Gastrocnemius medialis (tissue), 4 donors: ENCODE measurements around the gene KATNBL1. TPM values are rescaled to one million over a fixed set of nuclear protein-coding genes. Genes with fewer than 3 reads are reported as not detected.

Experiments
- ATAC-seq, 2 donors: fragments of 150-250 bp; one replicate each; pipeline ENCODE4 v1.9.1; 2016
- DNase-seq, 2 donors: peaks; one replicate each; pipeline ENCODE4 v3.0.0-alpha.2; 2019
- H3K27ac ChIP-seq, 4 donors: fragments of 200-600 bp; sonication (generic); 1 replicate in 1 of 4; 2 replicates in 3 of 4; pipeline ENCODE4 v1.5.1; 2016 to 2018; ENCODE audit warnings: mild to moderate bottlenecking in 2 of 4, moderate library complexity in 1 of 4
- H3K27me3 ChIP-seq, 3 donors: fragments of 200-600 bp; sonication (generic) in 2 of 3; 1 replicate in 1 of 3; 2 replicates in 2 of 3; pipeline versions ENCODE4 v1.5.1 to v1.6.0; 2016 to 2019; ENCODE audit warnings: mild to moderate bottlenecking in 1 of 3, moderate library complexity in 1 of 3
- H3K36me3 ChIP-seq, 2 donors: fragments of 200-600 bp; sonication (generic) in 1 of 2; one replicate each; pipeline ENCODE4 v1.5.1; 2017 to 2018
- H3K4me1 ChIP-seq, 2 donors: fragments of 200-600 bp; sonication (generic) in 1 of 2; one replicate each; pipeline ENCODE4 v1.5.1; 2016 to 2017; ENCODE audit warnings: mild to moderate bottlenecking in 2 of 2
- H3K4me3 ChIP-seq, 4 donors: fragments of 200-600 bp; sonication (generic) in 3 of 4; 1 replicate in 1 of 4; 2 replicates in 3 of 4; pipeline ENCODE4 v1.5.1; 2016 to 2019; ENCODE audit warnings: mild to moderate bottlenecking in 2 of 4
- H3K9me3 ChIP-seq, 3 donors: fragments of 200-600 bp; sonication (generic) in 2 of 3; 1 replicate in 1 of 3; 2 replicates in 2 of 3; pipeline ENCODE4 v1.5.1; 2016 to 2019
- POLR2A ChIP-seq, 2 donors: fragments of 450-650 bp; IDR thresholded peaks; one replicate each; pipeline ENCODE4 v1.6.1; 2017; ENCODE audit warnings: antibody characterized with exemption in 2 of 2, mild to moderate bottlenecking in 2 of 2, moderate library complexity in 2 of 2
- in situ Hi-C, 4 donors: fragments of 200-750 bp; cut with MboI; loops; one replicate each; pipeline versions ENCODE4 v1.15.0 to v1.8.0; 2017; ENCODE audit warnings: low sequenced_read_pairs in 4 of 4
- intact Hi-C: fragments of 100-400 bp; cut with DNase I; formaldehyde crosslinking; loops from one replicate; pipeline ENCODE4 v1.15.1; 2023; ENCODE audit warnings: low total_unique reads
- total RNA-seq, 4 donors: library from RNA; depleted of rRNA; stranded (reverse); fragments of >200 nt; gene quantifications; one replicate each; pipeline versions ENCODE4 v1.1.0 to v1.2.3, GENCODE V29; 2016
- TF ChIP-seq, protein P1 (sequence below), 5 experiments: fragments of 450-650 bp in 3 of 5; fragments of 200-600 bp in 2 of 5; sonication (generic) in 2 of 5; IDR thresholded peaks in 4 of 5; conservative IDR thresholded peaks in 1 of 5; 1 replicate in 4 of 5; 2 replicates in 1 of 5; pipeline ENCODE4 v1.5.1; 2016 to 2019; ENCODE audit warnings: antibody characterized with exemption in 5 of 5, mild to moderate bottlenecking in 3 of 5, moderate library complexity in 3 of 5

Gene KATNBL1
- total RNA-seq, 4 donors from 2014 or later = 9.2 to 24.9 (median 12.3) TPM

DNA sequence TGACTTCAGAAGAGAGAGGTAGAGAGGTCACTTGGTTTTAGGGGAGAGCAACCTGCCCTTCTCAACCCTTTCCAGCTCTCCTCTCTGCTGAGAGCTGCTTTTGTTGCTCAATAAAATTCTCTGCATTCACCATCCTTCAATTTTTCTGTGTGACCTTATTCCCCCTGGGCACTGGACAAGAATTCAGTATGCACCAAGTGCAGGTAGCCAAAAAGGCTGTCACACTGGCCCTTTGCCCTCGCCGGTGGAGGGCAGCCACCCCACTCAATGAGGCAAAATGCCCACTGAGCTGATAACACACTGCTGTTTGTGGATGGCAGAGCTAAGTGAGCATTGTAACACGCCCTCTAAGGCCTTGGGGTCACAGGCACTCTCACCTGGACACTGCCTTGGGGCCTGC lies 95.2 kb downstream of the KATNBL1 start:
- in situ Hi-C loops (no loop called here), intact Hi-C loops (no loop called here)
- ATAC-seq = no peak
- H3K4me1 ChIP-seq = no peaks in the 10 kb centered on the region
- no peak for DNase-seq
- no peak overlapping the region for H3K27ac ChIP-seq
- TF ChIP-seq, protein P1, sequence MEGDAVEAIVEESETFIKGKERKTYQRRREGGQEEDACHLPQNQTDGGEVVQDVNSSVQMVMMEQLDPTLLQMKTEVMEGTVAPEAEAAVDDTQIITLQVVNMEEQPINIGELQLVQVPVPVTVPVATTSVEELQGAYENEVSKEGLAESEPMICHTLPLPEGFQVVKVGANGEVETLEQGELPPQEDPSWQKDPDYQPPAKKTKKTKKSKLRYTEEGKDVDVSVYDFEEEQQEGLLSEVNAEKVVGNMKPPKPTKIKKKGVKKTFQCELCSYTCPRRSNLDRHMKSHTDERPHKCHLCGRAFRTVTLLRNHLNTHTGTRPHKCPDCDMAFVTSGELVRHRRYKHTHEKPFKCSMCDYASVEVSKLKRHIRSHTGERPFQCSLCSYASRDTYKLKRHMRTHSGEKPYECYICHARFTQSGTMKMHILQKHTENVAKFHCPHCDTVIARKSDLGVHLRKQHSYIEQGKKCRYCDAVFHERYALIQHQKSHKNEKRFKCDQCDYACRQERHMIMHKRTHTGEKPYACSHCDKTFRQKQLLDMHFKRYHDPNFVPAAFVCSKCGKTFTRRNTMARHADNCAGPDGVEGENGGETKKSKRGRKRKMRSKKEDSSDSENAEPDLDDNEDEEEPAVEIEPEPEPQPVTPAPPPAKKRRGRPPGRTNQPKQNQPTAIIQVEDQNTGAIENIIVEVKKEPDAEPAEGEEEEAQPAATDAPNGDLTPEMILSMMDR (IDR thresholded peaks at IDR 0.05 in 4 of 5, conservative IDR thresholded peaks at IDR 0.05 in 1 of 5) = no peak
- H3K4me3 ChIP-seq = no peak overlapping the region
- H3K9me3 ChIP-seq = no peaks in the 10 kb centered on the region
- H3K36me3 ChIP-seq = no peaks in the 10 kb centered on the region
- peaks cover 0 to 5% (median 4%) of the 10 kb centered on the region in 3 donors for H3K27me3 ChIP-seq

GRCh38 chr15:34114215-34114614 lies 95.7 kb downstream of the KATNBL1 start:
- Histone ChIP-seq H3K27me3 (peaks cover 0 to 5% (median under 1%) of the 10 kb centered on the region in 3 donors), H3K36me3 (no peaks in the 10 kb centered on the region), H3K27ac (no peak overlapping the region), H3K4me1 (no peaks in the 10 kb centered on the region), H3K4me3 (no peak overlapping the region), H3K9me3 (no peaks in the 10 kb centered on the region)
- TF ChIP-seq POLR2A (IDR thresholded peaks at IDR 0.05) = no peak
- TF ChIP-seq, protein P1 (IDR thresholded peaks at IDR 0.05 in 4 of 5, conservative IDR thresholded peaks at IDR 0.05 in 1 of 5) = no peak
- DNase-seq (no peak), ATAC-seq (no peak)
- in situ Hi-C loops (no loop called here), intact Hi-C loops (no loop called here)

DNA sequence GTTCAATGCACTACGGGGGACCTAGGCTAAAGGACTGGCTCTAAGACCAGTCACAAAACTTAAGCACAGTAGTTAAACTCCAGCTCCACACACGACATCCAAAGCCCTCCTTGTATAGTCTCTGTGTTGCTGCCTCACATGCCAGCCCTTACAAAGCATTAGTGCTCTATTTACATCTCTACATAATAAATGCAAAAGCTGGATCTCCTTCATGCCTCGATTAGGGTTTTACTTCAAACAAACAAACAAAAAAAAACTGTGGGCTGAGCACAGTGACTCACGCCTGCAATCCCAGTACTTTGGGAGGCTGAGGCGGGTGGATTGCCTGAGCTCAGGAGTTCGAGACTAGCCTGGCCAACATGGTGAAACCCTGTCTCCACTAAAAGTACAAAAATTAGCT lies 98.4 kb downstream of the KATNBL1 start:
- in situ Hi-C loops = no loop called here
- H3K27ac ChIP-seq = no peak overlapping the region
- H3K36me3 ChIP-seq = no peaks in the 10 kb centered on the region
- intact Hi-C loops = no loop called here
- no peaks in the 10 kb centered on the region for H3K27me3 ChIP-seq
- TF ChIP-seq, protein P1 (IDR thresholded peaks at IDR 0.05 in 4 of 5, conservative IDR thresholded peaks at IDR 0.05 in 1 of 5) = no peak
- TF ChIP-seq POLR2A (IDR thresholded peaks at IDR 0.05) = no peak
- no peaks in the 10 kb centered on the region for H3K9me3 ChIP-seq
- no peaks in the 10 kb centered on the region for H3K4me1 ChIP-seq
- no peak for ATAC-seq
- DNase-seq = no peak
- no peak overlapping the region for H3K4me3 ChIP-seq

DNA sequence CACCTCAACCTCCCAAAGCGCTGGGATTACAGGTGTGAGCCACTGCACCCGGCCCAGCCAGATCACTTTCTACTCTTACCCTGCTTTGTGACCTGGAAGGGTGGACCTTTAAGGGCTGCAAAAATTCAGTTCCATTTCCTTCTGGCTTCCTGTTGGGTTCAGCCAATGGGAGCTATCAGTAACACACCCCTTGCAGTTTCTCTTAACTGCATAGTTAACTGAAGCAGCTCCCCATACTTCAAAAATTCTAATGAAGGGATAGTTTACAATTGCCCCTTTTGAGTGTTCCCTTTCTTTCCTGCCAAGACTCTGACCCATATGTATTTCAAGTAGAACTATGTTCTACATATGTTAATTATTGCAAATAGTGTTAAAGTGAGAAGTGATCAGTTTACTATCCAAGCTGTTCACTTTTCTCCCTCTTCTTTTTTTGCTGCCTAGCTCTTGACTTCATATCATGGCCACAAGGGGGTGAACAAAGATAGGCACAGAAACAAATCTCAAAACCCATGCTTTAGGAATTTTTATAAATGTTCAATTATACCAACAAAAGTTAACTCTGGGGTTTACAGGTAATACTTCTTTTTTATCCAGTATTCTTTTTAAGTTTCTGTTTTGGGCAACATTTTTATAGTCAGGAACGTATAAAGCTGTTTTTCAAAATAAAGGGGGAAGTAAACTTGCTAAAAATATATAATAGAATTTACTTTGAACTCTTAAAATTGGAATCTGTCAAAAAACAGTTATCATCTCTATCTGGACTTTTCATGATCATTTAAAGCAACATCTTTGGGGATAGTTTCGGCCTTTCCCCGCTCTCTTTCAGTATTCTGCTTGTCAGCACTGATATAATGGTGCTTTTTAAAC lies 99.9 kb downstream of the KATNBL1 start:
- Histone ChIP-seq H3K27ac (no peak overlapping the region), H3K9me3 (no peaks in the 10 kb centered on the region), H3K4me1 (no peaks in the 10 kb centered on the region), H3K27me3 (no peaks in the 10 kb centered on the region), H3K4me3 (no peak overlapping the region), H3K36me3 (no peaks in the 10 kb centered on the region)
- DNase-seq = no peak
- in situ Hi-C loops (loop anchor here in 2 of 4 donors (10.0 kb wide), 3 partner anchors 65 to 225 kb away; partner anchors contain the start of genes EMC4 (in 1 of the 2) and SLC12A6 (in 1 of the 2)), intact Hi-C loops (loop anchor here (10.0 kb wide), 1 partner anchor 475 kb away; the partner anchor contains the start of gene GOLGA8B)
- no peak for ATAC-seq
- TF ChIP-seq POLR2A (IDR thresholded peaks at IDR 0.05) = no peak
- TF ChIP-seq, protein P1 (IDR thresholded peaks at IDR 0.05 in 4 of 5, conservative IDR thresholded peaks at IDR 0.05 in 1 of 5) = peak in 1 of 5 experiments; percentile 14
